CD4-positive, alpha-beta T cell treated with Interleukin-6 at 100 ng/mL for 8 hours (primary cell): Measurements from ENCODE around the gene IL10RA.

Source experiments
- DNase-seq: peaks from one replicate; pipeline ENCODE4 v3.0.0-alpha.2; 2020; ENCODE audit warnings: mixed read lengths, low spot score

IL10RA gene

GRCh38 chr11:117992136-117992535 is 5.9 kb downstream of the IL10RA start:
- no peak for DNase-seq

GRCh38 chr11:117992620-117993019 is 6.4 kb downstream of the IL10RA start:
- DNase-seq, result no peak

GRCh38 chr11:117993988-117994745 is 8.0 kb downstream of the IL10RA start:
- no peak for DNase-seq

- DNase-seq, result no peak
These were observed 9.3 kb downstream of the IL10RA start for GRCh38 chr11:117995472-117995871.

GRCh38 chr11:117996058-117996457 is 9.9 kb downstream of the IL10RA start:
- DNase-seq, result no peak

GRCh38 chr11:117997406-117997805 is 11.2 kb downstream of the IL10RA start:
- no peak for DNase-seq

- DNase-seq, result no peak
These were observed 11.8 kb downstream of the IL10RA start for GRCh38 chr11:117997823-117998579.

- DNase-seq, result no peak
These were observed 12.6 kb downstream of the IL10RA start for GRCh38 chr11:117998664-117999353.

GRCh38 chr11:117999354-117999993 is 13.3 kb downstream of the IL10RA start:
- no peak for DNase-seq

- DNase-seq, result no peak
These were observed 14.1 kb downstream of the IL10RA start for GRCh38 chr11:118000067-118000849.

GRCh38 chr11:118000850-118001228 is 14.6 kb downstream of the IL10RA start:
- DNase-seq, result no peak

- peak; percentile 26 for DNase-seq
These were observed 15.3 kb downstream of the IL10RA start for GRCh38 chr11:118001494-118001971.

GRCh38 chr11:118002010-118002540 is 15.9 kb downstream of the IL10RA start:
- DNase-seq, result peak; percentile 49

GRCh38 chr11:118002541-118003423 is 16.6 kb downstream of the IL10RA start:
- DNase-seq, result peak; percentile 57

GRCh38 chr11:118003456-118003855 is 17.3 kb downstream of the IL10RA start:
- peak; percentile 28 for DNase-seq

- no peak for DNase-seq
These were observed 18.5 kb downstream of the IL10RA start for GRCh38 chr11:118004543-118005223.

GRCh38 chr11:118005224-118006152 is 19.3 kb downstream of the IL10RA start:
- DNase-seq, result no peak

- DNase-seq, result no peak
These were observed 19.9 kb downstream of the IL10RA start for GRCh38 chr11:118006153-118006534.
